ENCODE results near the gene FAM185A. TPM values are rescaled to one million over a fixed set of nuclear protein-coding genes. Genes with fewer than 3 reads are reported as not detected.

FAM185A gene

Small RNA genes lying within 50 kb of the gene (small RNA-seq; reads per million reads assigned to genes)
- gene RNU6-1136P (ENCODE audit: low read depth), result not detected

Data from mesenchymal stem cell (in vitro differentiated cells and primary cell).